ENCODE data around the gene TMEM59L. TPM values are rescaled to one million over a fixed set of nuclear protein-coding genes. Genes with fewer than 3 reads are reported as not detected.

The TMEM59L gene
- total and polyA plus RNA-seq, 9 of the 15 experiments (the other 6 are each of a cell fraction or from before 2014, with no cell fraction given): 0.37 TPM; not detected in 8

DNA sequence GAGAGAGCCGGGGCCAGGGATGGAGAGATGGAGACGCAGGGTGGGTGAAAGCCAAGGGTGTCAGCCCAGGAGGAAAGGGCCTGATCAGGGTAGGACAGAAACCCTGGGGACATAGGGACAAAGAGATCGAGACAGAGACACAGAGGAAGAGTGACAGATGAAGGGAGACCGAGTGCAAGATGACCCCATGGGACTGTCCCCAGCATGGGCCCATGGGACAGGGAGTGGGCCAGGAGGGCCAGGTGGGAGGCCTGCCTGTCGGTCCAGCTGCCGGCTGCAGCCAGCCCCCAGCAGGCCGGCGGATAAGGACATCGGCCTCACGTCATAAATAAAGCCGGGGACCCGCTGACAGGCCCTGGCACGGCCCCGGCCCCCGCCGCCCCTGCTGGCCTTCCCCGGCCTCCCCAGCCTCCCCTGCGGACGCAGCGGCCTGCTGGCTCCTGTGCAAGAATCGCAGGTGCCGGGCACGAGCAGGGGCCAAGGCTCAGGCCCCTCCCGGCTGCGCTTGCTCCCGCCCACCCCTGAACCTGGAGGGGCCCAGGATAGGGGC, 17.8 kb upstream of the TMEM59L start:
- Histone ChIP-seq H3K27me3 (ENCODE audit: control insufficient read depth in 2 of 2, insufficient read depth in 2 of 2, low read length in 2 of 2) (no peaks in the 10 kb centered on the region), H3K4me1 (replicated peaks in 1 of 2; ENCODE audit: control insufficient read depth in 2 of 2, insufficient read depth in 2 of 2, low read length in 2 of 2) (peaks cover 25 to 81% of the 10 kb centered on the region in 2 experiments), H4K20me1 (replicated peaks; ENCODE audit: control insufficient read depth, insufficient read depth, low read length) (peaks cover 6% of the 10 kb centered on the region; the same call in 1 of the 2 replicates), H3K4me3 (peak overlapping the region; percentile 38), H3K9me1 (ENCODE audit: control insufficient read depth, insufficient read depth, low read length) (no peaks in the 10 kb centered on the region), H2AFZ (ENCODE audit: low read depth, low read length) (peak overlapping the region; percentile 54), H3K27ac (ENCODE audit: extremely low read depth, low read depth, low read length) (no peak overlapping the region), H3K9me3 (replicated peaks; ENCODE audit: control insufficient read depth, insufficient read depth, low read depth, low read length) (no peaks in the 10 kb centered on the region), H3K36me3 (ENCODE audit: control insufficient read depth, insufficient read depth, low read length) (peaks cover 5% of the 10 kb centered on the region; the same call in 2 of the 3 replicates), H3K4me2 (ENCODE audit: insufficient read depth, low read length) (peak overlapping the region; percentile 72), H3K9ac (ENCODE audit: insufficient read depth in 1 of 2, low read depth in 2 of 2, low read length in 2 of 2) (peak overlapping the region; percentile 30 to 91; a peak in 3 of 4 replicates), H3K79me2 (ENCODE audit: control insufficient read depth, insufficient read depth, low read length) (peaks cover 5% of the 10 kb centered on the region; the same call in 1 of the 3 replicates)
- ATAC-seq: no peak
- 54% methylated on average over 3 of the region's 26 CpGs for WGBS (ENCODE audit: insufficient coverage, low coverage, missing lambda C conversion rate)
- ChIA-PET POLR2A (interaction anchor here (0.5 to 1.0 kb wide), 4 partner anchors 10 to 1929 kb away, joined by 3 to 4 read pairs (median 4); no protein-coding TSS in a partner anchor), CTCF (ENCODE audit: low intra/inter-chr PET ratio) (interaction anchor here (0.6 to 1.1 kb wide), 3 partner anchors 81 to 324 kb away, joined by 3 to 4 read pairs (median 3); no protein-coding TSS in a partner anchor)
- intact Hi-C loops (cut with micrococcal nuclease): loop anchor here (5.0 to 10.0 kb wide), 4 partner anchors 42 to 250 kb away; partner anchors contain the start of gene KLHL26
- no peak for DNase-seq (ENCODE audit: extremely low read depth in 1 of 4, low spot score in 3 of 4)
- in situ Hi-C loops (cut with MboI): no loop called here
- BruUV-seq (replicated peaks): no TSS peak
- no peak for FAIRE-seq
- TF ChIP-seq ZNF507 (tag; conservative IDR thresholded peaks at IDR 0.05) (no peak), POLR2G (IDR thresholded peaks at IDR 0.05; ENCODE audit: low read depth, low read length) (0 out of 2 replicates have a peak, but pooled peaks have one; percentile 25), ELK1 (CRISPR knock-in tag; IDR thresholded peaks at IDR 0.05) (no peak), ZNF280B (CRISPR knock-in tag; IDR thresholded peaks at IDR 0.05) (no peak), ZNF133 (CRISPR knock-in tag; IDR thresholded peaks at IDR 0.05) (no peak), CBX1 (IDR thresholded peaks at IDR 0.05; ENCODE audit: low read depth) (no peak), SMARCE1 (IDR thresholded peaks at IDR 0.05) (peak; percentile 3; the same call in 1 of the 2 replicates), CHAMP1 (IDR thresholded peaks at IDR 0.05) (no peak), ARHGAP35 (IDR thresholded peaks at IDR 0.05; ENCODE audit: partially characterized antibody) (peak; percentile 35), NR3C1 (CRISPR knock-in tag; IDR thresholded peaks at IDR 0.05) (no peak), KHSRP (IDR thresholded peaks at IDR 0.05) (no peak), POLR2A (conservative IDR thresholded peaks at IDR 0.05) (0 out of 2 replicates have a peak, but pooled peaks have one; percentile 29), ZNF77 (CRISPR knock-in tag; IDR thresholded peaks at IDR 0.05) (no peak), DIDO1 (tag; IDR thresholded peaks at IDR 0.05; ENCODE audit: low read depth) (no peak), KLF13 (tag; IDR thresholded peaks at IDR 0.05; ENCODE audit: borderline replicate concordance, low read depth) (no peak), RBFOX2 (IDR thresholded peaks at IDR 0.05; ENCODE audit: low read depth, low read length) (no peak)
- TF ChIP-seq, protein P1, sequence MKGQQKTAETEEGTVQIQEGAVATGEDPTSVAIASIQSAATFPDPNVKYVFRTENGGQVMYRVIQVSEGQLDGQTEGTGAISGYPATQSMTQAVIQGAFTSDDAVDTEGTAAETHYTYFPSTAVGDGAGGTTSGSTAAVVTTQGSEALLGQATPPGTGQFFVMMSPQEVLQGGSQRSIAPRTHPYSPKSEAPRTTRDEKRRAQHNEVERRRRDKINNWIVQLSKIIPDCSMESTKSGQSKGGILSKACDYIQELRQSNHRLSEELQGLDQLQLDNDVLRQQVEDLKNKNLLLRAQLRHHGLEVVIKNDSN (CRISPR knock-in tag; IDR thresholded peaks at IDR 0.05): 0 out of 2 replicates have a peak, but pooled peaks have one; percentile 20
